Globus pallidus (tissue), 1 donor: Measurements from ENCODE around the gene POLE2.
"Not testable (repeated sequence)": the region's sequence is repeated elsewhere in the genome, so short reads cannot be mapped to it uniquely, and the experiment has no call there.

ENCODE experiments used
- DNase-seq: peaks from one replicate; pipeline ENCODE4 v3.0.0-alpha.2; 2015; ENCODE audit warnings: low spot score

The POLE2 gene, protein sequence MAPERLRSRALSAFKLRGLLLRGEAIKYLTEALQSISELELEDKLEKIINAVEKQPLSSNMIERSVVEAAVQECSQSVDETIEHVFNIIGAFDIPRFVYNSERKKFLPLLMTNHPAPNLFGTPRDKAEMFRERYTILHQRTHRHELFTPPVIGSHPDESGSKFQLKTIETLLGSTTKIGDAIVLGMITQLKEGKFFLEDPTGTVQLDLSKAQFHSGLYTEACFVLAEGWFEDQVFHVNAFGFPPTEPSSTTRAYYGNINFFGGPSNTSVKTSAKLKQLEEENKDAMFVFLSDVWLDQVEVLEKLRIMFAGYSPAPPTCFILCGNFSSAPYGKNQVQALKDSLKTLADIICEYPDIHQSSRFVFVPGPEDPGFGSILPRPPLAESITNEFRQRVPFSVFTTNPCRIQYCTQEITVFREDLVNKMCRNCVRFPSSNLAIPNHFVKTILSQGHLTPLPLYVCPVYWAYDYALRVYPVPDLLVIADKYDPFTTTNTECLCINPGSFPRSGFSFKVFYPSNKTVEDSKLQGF

DNA sequence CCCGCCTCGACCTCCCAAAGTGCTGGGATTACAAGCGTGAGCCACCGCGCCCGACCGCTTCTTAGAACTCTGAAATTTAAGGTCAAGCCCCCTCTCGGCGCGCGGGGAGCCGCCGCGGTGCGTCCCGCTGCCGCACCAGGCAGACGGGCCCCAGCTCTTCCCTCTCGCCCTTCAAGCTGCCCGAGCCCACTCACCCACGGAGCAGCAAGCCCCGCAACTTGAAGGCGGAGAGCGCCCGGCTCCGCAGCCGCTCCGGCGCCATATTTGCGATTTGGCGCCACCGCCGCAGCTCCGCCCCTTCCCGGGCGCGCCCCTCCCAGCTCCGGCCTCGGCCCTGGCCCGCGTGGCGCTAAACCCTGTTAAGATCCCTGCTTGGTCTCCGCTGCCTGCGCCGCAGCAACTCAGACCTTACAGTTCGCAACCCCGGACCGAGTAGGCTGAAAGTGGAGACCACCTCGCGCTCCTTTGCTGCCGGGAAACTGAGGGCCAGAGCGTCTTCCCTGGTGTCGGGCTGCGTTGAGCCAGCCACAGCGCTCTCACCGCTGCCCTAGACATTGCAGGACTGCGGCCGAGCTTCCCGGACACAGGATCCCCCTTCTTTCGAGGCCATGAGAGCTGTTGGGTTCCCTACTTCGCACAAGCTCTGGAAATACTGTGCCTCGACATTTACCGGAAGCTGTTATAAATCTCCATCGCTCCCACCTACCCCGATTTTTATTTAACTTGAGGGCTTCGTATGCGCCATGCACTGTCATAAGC is at the start of gene POLE2:
Gene POLE2, minus strand, starts transcription at position 273 of the 759 bp plus-strand sequence. Its CDS starts 11 bp downstream, at position 262.
- peak; percentile 60 for DNase-seq

DNA sequence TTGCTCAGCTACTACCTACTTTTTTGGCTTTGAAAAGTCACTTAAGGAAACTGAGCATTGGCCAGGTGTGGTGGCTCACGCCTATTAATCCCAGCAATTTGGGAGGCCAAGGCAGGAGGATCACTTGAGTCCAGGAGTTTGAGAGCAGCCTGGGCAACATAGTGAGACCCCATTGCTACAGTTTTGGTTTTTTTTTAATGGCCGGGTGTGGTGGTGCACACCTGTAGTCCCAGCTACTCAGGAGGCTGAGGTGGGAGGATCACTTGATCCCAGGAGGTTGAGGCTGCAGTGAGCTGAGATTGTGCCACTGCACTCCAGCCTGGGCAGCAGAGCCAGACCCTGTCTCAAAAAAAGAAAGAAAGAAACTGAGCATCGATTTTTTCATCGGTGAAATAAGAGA is 47.7 kb upstream of the POLE2 start:
- DNase-seq: not testable (repeated sequence)

DNA sequence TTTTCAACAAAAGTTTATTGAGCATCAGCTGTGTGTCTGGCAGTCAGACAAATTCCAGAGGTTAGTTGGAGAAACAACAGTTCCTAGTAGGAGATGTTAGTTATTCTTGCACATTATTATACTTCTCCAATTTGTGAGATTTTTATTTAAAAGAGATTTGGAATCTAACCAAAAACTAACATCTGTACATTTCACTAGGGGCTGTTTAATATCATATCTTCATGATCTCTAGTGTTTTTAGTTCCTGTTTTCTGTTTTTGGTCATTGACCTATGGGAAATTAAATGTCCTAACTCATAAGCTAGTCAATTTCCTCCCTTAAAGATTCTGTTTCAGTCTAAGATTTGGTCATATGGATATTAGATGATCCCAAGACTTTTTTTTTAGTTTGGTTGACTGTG is 45.8 kb upstream of the POLE2 start:
- no peak for DNase-seq

DNA sequence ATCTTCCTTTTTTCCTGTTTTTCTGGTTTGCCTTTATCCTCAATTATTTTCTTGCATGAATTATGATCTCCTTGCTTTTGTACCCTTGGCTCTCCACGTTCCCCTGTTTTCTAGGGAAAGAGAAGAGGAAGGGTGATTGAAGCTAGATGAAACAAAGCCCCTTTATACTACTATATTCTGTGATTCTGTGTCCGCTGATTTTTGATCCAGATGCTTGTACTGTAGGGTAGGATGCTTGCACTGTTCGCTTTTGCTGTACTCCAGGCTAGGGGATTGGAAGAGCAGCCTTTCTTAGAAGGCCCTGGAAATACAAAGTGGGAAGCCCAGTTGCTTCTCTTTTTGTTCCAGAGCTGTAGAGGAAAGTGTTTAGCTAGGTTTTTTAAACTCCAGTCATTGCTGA is 44.9 kb upstream of the POLE2 start:
- peak; percentile 74 for DNase-seq

DNA sequence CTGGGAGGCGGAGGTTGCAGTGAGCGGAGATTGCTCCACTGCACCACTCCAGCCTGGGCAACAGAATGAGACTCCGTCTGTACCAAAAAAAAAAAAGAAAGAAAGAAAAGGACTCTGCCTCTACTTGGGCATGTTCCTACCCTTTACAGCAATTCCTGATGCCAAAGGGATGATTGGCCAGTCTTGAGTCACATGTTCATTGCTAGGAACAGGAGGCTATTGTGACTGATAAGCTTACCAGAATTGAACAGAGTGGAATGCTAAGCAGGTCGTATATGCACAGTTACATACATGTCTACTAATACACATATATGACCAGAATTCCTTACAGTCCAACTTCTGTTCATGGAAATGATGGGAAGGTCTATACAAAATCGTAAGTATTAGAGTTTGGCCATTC is 39.2 kb upstream of the POLE2 start:
- peak; percentile 14 for DNase-seq

DNA sequence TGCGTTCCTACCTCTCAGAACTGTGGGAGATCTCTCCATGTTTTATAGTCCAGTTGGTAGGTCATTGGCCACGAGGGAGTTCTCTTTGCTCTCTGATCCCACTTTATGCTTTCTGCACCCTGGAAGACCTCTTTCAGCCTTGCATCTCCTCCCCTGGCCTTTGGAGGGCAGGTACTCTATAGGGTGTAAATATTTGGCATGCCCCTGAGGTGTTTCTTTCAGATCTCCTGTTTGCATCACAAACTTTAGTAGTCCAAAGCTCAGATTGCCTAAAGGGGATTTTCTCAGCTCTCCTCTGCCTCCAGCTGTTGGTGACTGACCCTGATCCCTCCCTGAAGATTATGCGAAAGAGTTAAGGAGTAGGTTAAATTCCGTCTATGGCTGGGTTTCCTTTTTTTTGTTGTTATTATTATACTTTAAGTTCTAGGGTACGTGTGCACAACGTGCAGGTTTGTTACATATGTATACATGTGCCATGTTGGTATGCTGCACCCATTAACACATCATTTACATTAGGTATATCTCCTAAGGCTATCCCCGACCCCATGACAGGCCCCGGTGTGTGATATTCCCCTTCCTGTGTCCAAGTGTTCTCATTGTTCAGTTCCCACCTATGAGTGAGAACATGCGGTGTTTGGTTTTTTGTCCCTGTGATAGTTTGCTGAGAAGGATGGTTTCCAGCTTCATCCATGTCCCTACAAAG is 33.9 kb upstream of the POLE2 start:
- not testable (repeated sequence) for DNase-seq

DNA sequence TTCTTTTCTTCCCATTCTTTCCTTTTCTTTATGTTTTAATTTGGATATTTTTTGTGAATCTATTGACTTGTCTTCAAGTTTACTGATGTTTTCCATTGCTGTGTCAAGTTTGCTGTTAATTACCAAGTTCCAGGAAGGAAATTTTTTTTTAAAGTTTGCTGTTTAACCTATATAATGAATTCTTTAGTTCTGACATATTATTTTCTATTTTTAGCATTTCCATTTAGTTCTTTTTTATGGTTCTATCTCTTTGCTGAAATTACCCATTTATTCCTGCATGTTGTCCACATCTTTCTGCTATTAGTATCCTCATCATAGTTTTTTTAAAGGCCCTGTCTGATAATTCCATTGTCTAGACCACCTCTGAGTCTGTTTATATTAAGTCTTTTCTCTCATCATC is 32.7 kb upstream of the POLE2 start:
- DNase-seq: no peak

DNA sequence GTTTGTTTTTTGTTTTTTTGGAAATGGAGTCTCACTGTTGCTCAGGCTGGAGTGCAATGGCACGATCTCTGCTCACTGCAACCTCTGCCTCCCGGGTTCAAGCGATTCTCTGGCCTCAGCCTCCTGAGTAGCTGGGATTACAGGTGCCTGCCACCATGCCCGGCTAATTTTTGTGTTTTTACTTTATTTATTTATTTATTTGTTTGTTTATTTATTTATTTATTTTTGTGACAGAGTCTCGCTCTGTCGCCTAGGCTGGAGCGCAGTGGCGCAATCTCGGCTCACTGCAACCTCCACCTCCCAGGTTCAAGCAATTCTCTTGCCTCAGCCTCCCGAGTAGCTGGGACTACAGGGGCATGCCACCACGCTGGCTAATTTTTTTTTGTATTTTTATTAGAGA is 23.0 kb upstream of the POLE2 start:
- DNase-seq: not testable (repeated sequence)

DNA sequence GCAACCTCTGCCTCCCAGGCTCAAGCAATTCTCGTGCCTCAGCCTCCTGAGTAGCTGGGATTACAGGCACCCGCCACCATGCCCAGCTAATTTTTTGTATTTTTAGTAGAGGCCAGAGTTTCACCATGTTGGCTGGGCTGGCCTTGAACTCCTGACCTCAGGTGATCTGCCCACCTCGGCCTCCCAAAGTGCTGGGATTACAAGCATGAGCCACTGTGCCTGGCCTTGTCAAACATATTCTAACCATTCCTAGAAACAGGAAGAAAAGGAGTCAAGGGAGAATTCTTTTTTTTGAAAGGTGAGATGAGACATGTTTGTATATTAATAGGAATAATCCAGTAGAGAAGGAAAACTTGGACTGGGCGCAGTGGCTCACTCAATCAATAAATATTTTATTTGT is 16.5 kb upstream of the POLE2 start:
- DNase-seq: not testable (repeated sequence)

DNA sequence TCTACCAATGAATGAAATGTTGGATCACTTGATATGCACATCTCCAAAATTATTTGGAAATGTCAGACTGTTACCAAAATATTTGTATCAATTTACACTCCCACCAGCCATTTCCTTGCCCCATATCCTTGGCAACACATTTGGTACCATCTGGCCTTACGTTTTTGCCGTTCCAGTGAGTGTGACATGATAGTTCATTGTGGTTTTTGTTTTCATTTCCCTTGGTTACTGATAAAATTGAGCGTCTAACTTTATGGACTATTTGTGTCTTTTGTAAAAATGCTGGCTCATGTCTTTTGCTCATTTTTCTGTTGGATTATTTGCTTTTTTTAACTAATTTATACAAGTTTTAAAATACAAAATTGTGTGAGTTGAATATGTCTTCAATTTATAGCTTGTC is 16.0 kb upstream of the POLE2 start:
- DNase-seq: no peak

DNA sequence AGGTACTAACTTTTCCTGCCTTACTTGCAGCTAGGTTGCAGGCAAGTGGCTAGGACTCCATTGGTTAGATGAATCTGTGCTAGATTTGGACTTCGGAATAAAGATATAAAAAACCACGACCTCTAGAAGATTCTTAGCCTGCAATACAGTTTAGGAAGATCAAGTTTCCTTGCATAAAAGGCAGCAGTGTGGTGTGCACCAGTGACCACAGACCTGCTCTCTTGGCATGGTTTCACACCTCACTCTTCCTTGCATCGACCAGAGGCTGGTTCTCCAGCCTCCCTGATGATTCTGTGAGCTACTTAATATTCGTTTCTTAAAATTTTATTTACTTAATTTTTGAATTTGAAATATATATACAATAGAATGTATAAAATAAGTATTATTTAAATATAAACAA is 14.7 kb upstream of the POLE2 start:
- no peak for DNase-seq

DNA sequence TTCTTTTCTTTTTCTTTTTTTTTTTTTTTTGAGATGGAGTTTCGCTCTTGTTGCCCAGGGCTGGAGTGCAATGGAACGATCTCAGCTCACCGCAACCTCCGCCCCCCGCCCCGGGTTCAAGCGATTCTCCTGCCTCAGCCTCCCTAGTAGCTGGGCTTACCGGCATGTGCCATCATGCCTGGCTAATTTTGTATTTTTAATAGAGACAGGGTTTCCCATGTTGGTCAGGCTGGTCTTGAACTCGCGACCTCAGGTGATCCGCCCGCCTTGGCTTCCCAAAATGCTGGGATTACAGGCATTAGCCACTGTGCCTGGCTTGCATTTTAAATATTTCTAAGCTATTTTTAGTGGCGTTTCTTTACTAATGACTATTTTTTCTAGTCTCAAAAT is 5.7 kb upstream of the POLE2 start:
- not testable (repeated sequence) for DNase-seq

DNA sequence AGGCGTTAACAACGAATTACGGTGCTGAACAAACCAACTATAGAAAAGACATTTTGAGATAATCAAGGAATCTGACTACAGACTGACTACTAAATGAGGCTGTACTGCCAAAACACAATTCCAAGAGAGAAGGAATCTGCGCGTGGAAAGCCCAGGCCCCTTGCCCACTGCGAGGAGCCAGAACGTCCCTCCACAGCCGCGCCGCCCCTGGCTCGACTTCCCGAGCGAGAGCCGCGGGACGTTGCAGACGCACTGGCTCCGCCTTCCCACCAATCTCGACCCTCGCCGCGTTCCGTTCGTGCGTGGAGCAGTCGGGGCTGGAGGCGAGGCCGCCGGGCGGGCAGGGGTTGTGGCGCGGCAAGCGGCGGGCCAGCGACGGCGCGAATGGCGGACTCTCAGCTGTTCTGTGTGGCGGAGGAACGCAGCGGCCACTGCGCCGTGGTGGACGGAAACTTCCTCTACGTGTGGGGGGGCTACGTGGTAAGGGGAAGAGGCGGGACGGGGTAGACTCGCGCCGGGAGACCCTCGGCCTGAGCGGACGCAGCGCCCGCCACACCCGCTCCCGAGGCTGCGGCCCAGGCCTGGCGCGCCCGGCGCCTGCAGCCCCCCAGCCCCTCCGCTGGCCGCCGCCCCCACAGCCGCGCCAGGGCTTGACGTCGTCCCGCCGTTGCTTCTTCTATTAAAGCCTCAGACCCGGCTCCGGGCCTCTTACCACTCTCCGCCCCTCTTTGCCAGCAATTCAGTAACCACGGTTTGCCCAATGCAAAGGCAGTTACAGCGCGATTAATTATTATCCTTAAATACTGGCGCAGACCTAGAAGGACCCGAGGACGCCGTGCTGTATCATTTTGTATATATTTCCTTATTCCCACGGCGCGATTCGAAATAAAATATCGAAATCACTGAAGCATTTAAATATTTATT is 5.1 kb upstream of the POLE2 start, which contains the start of gene KLHDC1:
Gene KLHDC1, plus strand, starts transcription at position 310 of the 924 bp plus-strand sequence. Its CDS starts 75 bp downstream, at position 385.
- DNase-seq: peak; percentile 84

DNA sequence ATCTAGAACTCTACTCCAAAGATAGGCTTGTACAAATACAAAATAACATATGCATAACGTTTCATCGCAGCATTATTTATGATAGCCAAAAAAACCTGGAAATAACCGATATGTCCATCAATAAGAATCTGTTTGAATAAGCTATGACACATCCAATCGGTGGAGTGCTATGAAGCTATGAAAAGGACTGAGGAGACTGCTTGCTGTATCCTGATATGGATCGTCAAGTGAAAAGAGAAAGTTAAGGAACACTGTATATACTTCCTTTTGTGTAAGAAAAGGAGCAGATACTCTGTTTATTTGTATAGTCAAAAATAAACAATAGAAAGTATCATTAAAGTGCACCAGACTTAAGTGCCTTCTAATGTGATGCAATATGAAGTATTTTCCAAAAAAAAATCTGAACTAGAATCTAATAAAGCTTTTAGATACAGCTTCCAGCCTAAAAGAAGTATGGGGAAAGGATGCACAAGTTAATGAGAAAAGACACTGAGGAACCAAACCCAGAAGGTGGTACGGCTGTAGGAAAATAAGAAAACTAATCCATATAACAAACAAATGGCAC is 4.3 kb upstream of the POLE2 start:
- no peak for DNase-seq

DNA sequence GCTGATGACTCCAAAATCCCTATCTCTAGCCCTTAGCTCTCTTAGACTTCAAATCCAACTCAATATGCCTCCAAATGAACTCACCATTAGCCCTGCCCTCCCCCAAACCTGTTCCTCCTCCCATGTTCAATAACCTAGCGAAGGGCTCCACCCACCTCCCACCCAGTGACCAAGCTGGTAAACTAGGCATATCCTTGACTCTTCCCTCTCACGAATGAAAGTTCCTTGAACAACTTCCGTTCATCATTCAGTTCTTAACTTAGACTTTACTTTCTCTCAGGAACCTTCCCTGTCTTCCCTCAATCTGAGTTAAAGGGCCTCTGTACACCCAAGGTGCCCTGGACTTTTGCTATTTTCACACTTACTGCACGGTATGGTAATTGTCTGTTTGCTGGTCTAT is 3.0 kb upstream of the POLE2 start:
- DNase-seq: no peak

DNA sequence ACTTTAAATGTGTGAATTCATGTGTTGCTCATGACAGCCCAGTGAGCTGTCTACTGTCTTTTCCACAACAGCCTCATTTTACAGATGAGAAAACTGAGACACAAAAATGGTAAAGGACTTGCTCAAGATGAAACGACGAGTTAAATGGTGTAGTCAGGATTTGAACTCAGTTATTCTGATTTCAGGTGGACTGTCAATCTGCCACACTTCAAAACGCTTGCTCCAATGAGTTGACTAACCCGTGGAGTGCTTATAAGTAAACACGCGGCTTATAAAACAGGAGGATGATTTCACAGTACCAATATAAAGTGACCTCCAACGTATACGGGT is 652 bp upstream of the POLE2 start:
- DNase-seq: no peak

DNA sequence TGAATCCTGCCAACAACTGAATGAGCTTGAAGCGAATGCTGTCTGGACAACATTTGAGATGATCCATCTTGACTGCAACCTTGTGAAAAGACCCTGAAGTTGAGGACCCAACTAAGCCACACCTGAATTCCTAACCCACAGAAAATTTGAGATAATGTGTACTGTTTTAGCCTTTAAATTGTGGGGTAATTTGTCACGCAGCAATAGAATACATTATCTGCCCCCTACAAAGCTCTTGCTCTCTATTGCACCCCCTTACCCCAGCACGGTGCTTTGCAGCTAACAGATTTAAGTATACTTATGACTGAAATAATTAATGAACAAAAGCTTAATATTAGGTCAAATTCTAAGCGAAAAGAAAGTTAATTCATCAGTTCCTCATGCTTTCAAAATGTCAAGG is 1.6 kb downstream of the POLE2 start:
- no peak for DNase-seq

DNA sequence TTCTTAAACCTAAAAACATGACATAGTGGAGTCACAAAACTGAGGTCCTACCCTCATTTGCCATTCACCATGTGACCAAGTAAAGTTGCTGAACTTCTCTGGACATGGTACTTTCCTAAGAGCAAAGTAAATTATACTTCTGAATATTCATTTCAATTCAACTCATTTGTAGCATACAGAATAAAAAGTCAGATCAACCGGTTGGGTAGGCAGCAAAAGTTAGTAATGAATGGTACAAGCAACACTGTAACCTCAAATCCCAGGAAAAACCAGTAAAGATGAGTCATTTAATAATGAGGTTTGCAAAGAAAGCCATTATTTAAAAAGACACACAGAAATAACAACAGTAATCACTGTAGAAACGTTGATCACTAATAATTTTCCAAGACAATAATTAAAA is 8.7 kb downstream of the POLE2 start:
- DNase-seq: no peak

DNA sequence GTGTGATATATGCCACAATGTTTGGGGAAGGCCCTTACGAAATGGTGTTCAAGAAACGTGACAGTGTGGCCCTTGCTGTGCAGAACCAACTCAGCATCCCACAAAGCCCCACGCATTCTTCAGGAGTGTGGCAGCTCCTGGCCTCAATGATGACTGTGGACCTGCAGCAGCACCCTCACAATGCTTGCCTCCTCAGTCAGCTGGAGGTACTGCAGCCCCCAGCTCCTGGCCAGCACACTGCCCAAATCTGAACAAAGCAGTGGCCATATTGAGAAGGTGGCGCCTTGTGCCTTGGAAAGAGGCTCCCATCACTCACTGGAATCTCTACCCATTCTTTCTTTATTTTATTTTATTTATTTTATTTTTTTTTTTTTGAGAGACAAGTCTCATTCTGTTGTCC is 10.4 kb downstream of the POLE2 start:
- DNase-seq: no peak

DNA sequence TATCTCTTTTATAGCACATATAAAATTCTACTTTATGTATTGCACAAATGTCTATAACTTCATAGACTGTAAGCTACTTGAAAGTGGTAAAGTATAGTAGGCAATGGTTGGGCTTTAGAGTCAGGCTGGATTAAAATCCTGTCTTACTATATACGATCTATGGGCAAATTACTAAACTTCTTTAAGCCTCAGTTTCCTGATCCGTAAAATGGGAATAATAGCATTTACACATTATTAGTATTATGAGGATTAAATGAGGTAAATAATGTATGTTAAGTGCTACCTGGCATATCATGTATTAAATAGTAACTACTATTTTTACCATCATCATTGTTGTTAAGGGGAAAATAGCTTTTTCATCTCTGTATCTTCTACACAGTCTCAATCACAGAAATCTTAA is 14.4 kb downstream of the POLE2 start:
- no peak for DNase-seq

DNA sequence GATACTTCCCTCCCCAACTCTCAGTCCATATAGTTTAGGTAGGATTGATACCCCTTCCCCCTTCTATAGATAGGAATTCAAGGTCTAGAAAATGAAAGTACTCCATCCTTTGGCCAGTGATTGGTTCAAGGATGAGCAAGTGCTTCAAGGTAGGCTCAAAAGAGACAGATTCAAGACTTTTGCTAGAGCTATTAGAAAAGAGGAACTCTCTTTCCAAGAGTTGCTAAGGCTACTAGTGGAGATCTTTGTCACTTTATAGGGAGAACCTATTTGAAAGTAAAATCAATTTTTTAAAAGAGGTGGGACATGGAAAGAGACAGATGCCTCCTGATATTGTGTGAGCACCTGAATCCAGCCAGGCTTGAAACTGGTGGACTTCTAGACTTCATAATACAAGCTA is 17.5 kb downstream of the POLE2 start:
- no peak for DNase-seq
